OCI-M2 (cell line): ENCODE results near the gene ACACB.

Source experiments
- DNase-seq: peaks from one replicate; lab custom pipeline; 2025; ENCODE audit not compliant: unreplicated experiment; lab: John Stamatoyannopoulos, UW

The ACACB gene

GRCh38 chr12:109247831-109248654 lies 131.7 kb downstream of the ACACB start:
- DNase-seq = no peak

DNA sequence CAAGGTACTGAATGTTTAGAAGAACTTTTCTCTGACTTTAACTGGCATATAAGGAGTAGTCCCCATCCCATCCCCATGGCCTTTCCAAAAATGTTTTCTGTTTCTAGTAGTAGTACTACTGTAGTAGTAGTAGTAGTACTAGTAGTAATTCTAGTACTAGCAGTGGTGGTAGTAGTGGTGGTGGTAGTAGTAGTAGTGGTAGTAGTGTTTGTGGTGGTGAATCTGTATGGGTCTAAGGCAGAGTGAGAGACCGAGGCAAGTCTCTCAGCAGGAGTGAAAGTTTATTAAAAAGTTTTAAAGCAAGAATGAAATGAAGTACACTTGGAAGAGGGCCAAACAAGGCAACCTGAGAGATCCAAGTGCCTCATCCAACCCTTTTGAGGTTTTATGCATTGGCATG lies 134.1 kb downstream of the ACACB start:
- no peak for DNase-seq

GRCh38 chr12:109252799-109253198 lies 136.4 kb downstream of the ACACB start:
- no peak for DNase-seq

GRCh38 chr12:109253913-109254544 lies 137.6 kb downstream of the ACACB start:
- DNase-seq = no peak

- DNase-seq = no peak
These were observed 139.0 kb downstream of the ACACB start for GRCh38 chr12:109255377-109255776.

DNA sequence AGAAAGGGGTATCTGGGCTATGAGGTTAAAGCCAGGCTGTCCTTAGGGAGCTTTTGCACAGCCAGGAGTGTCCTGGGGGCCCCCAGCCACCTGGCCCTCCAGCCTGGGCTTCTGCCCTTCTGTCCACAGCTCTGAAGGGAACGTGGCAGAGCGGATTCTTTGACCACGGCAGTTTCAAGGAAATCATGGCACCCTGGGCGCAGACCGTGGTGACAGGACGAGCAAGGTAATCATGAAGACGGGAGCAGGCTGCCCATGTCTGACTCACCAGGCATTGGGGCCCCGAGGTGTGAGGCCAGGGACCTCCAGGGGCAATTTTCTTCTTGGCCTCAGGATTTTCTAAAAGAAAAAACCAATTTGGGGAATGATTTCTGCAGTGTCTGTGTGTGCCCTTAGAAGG lies 139.6 kb downstream of the ACACB start:
- DNase-seq = no peak

GRCh38 chr12:109258201-109258600 lies 141.8 kb downstream of the ACACB start:
- no peak for DNase-seq

DNA sequence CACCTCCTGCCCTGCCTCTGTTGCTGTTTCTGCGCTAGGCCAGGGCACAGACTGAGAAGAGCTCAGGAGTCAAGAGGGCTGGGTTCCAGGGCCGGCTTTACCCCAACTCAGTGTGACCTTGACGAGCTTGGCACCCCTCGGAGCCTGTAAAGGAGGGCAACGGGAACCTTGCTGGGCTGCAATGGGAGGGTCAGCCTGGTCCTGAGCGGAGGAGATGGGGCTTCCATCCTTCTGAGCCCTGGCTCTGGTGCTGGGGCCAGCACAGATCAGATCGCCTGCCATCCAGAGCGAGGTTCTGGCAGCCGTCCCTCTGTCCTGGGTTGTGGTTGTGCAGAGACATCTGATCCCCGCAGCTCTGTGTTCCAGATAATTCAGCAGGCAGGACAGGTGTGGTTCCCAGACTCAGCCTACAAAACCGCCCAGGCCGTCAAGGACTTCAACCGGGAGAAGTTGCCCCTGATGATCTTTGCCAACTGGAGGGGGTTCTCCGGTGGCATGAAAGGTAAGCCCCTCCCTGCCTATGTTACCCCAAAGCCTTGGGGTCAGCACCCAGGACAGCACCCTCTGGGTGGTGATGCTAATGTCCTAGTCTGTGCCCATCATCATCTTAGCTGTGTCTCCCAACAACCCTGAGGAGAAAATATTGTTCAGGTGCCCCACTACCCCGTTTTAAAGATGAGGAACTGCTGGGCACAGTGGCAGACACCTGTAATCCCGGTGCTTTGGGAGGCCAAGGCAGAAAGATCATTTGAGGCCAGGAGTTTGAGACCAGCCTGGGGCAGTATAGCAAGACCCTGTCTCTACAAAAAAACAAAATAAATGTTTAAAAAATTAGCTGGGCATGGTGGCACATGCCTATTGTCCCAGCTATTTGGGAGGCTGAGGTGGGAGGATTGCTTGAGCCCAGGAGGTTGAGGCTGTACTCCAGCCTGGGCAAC lies 142.5 kb downstream of the ACACB start:
- no peak for DNase-seq

- no peak for DNase-seq
These were observed 143.1 kb downstream of the ACACB start for GRCh38 chr12:109259545-109259895.

DNA sequence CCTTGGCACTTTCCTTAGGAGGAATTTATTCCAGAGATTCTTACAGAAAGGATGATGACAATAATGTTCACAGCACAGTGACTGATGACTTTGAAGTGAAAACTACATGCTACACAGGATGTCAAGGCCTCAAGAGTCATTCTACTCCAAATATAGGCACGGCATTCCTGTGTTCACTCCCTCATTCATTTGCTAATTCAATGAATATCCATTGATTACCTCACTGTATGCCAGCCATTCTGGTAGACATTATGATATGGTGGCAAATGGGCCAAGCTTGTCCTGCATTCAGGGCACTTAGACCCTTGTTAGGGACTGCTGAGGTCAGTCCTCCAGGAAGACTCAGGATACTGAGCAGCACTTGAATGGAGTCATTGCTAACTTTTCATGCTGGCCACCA lies 144.7 kb downstream of the ACACB start:
- no peak for DNase-seq

- DNase-seq = no peak
These were observed 145.6 kb downstream of the ACACB start for GRCh38 chr12:109261939-109262338.

DNA sequence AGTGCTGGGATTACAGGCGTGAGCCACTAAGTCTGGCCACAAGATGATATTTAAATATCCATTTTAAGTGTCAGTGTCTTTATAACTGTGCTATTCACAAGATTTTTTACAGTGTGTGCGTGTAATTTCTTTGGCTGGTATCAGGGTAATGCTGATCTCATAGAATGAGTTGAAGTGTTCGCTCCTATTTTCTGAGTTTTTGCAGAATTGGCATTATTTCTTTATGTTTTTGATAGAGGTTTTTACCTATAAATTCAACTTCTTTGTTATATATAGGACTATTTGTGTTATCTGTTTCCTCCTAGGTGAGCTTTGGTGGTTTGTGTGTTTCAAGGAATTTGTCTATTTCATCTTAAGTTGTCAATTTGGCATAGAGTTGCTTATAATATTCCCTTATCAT lies 147.1 kb downstream of the ACACB start:
- DNase-seq = no peak

- peak; percentile 16 for DNase-seq
These were observed 147.9 kb downstream of the ACACB start for GRCh38 chr12:109264095-109264942.

- no peak for DNase-seq
These were observed 148.7 kb downstream of the ACACB start for GRCh38 chr12:109264943-109265650.

- DNase-seq = no peak
These were observed 149.9 kb downstream of the ACACB start for GRCh38 chr12:109266106-109266879.

GRCh38 chr12:109267361-109267760 lies 151.0 kb downstream of the ACACB start:
- no peak for DNase-seq

- DNase-seq = no peak
These were observed 152.5 kb downstream of the ACACB start for GRCh38 chr12:109268896-109269295.

DNA sequence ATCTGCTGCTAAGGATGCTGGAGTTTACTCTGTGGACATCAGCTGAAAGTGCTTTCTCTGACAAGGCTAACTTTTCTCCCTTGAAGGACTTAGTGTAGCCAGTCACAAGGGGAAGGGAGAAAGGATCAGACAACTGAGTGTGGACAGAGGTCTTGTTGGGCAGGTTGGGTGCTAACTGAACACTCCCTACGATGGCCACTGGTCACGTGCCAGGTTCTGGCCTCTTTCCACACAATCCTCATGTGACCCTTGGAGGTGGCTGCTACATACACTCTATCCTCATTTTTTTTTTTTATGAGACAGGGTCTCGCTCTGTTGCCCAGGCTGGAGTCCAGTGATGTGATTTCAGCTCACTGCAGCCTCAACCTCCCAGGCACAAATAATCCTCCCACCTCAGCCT lies 153.0 kb downstream of the ACACB start:
- DNase-seq = no peak

GRCh38 chr12:109270494-109270893 lies 154.1 kb downstream of the ACACB start:
- no peak for DNase-seq
